ENCODE data around the gene C1orf56. TPM values are rescaled to one million over a fixed set of nuclear protein-coding genes. Genes with fewer than 3 reads are reported as not detected.
A peak's percentile ranks its signal among the peaks of the same experiment; 100 is the strongest.

C1orf56 gene
- total and polyA plus RNA-seq, 2 of the 13 experiments (the other 11 are each of a cell fraction or from before 2014, with no cell fraction given), result 1.5 to 3.2 TPM

GRCh38 chr1:151012684-151013471, 34.7 kb upstream of the C1orf56 start (continued):
- no peak for TF ChIP-seq ZBTB25 (CRISPR knock-in tag; IDR thresholded peaks at IDR 0.05)
- peak; percentile 94; the same call in 1 of the 2 replicates for TF ChIP-seq CHD4 (IDR thresholded peaks at IDR 0.05; ENCODE audit: borderline replicate concordance, low read length)
- TF ChIP-seq KLF16 (CRISPR knock-in tag; IDR thresholded peaks at IDR 0.05), result peak in 1 of 2 experiments; percentile 43; a peak in 1 of 4 replicates
- peak; percentile 54; the same call in 1 of the 2 replicates for TF ChIP-seq RFXAP (CRISPR knock-in tag; IDR thresholded peaks at IDR 0.05; ENCODE audit: borderline replicate concordance)
- TF ChIP-seq ZNF816 (CRISPR knock-in tag; IDR thresholded peaks at IDR 0.05; ENCODE audit: borderline replicate concordance), result 0 out of 2 replicates have a peak, but pooled peaks have one; percentile 21
- TF ChIP-seq ATF7 (IDR thresholded peaks at IDR 0.05), result peak; percentile 47
- TF ChIP-seq ATF7 (CRISPR knock-in tag; IDR thresholded peaks at IDR 0.05), result peak; percentile 24; the same call in 1 of the 2 replicates
- peak; percentile 86 for TF ChIP-seq ASH2L (IDR thresholded peaks at IDR 0.05; ENCODE audit: insufficient read length, low read depth, low read length)
- peak; percentile 87 for TF ChIP-seq FOXO1 (CRISPR knock-in tag; IDR thresholded peaks at IDR 0.05)
- no peak for TF ChIP-seq ATM (IDR thresholded peaks at IDR 0.05; ENCODE audit: borderline replicate concordance)
- no peak for TF ChIP-seq ZNF382 (CRISPR knock-in tag; IDR thresholded peaks at IDR 0.05; ENCODE audit: borderline replicate concordance)
- TF ChIP-seq GLI4 (CRISPR knock-in tag; IDR thresholded peaks at IDR 0.05; ENCODE audit: borderline replicate concordance), result no peak
- TF ChIP-seq ZFP36L2 (CRISPR knock-in tag; IDR thresholded peaks at IDR 0.05), result no peak
- TF ChIP-seq BCL6 (CRISPR knock-in tag; IDR thresholded peaks at IDR 0.05), result peak; percentile 54
- TF ChIP-seq SMAD1 (CRISPR knock-in tag; IDR thresholded peaks at IDR 0.05; ENCODE audit: borderline replicate concordance, low read depth), result no peak
- peak; percentile 46; the same call in 1 of the 2 replicates for TF ChIP-seq ZMYM4 (CRISPR knock-in tag; IDR thresholded peaks at IDR 0.05)
- 0 out of 2 replicates have a peak, but pooled peaks have one; percentile 39 for TF ChIP-seq ZNF362 (CRISPR knock-in tag; IDR thresholded peaks at IDR 0.05; ENCODE audit: borderline replicate concordance)
- no peak for TF ChIP-seq ZNF569 (CRISPR knock-in tag; IDR thresholded peaks at IDR 0.05; ENCODE audit: borderline replicate concordance)
- TF ChIP-seq PATZ1 (CRISPR knock-in tag; IDR thresholded peaks at IDR 0.05), result peak; percentile 63; the same call in 1 of the 2 replicates
- TF ChIP-seq ELF3 (CRISPR knock-in tag; IDR thresholded peaks at IDR 0.05), result peak; percentile 72
- 0 out of 2 replicates have a peak, but pooled peaks have one; percentile 47 for TF ChIP-seq PITX1 (CRISPR knock-in tag; IDR thresholded peaks at IDR 0.05)
- TF ChIP-seq SALL1 (CRISPR knock-in tag; IDR thresholded peaks at IDR 0.05), result peak; percentile 94
